Activated effector memory CD4-positive, alpha-beta T cell treated with anti-CD3 and anti-CD28 coated beads, Interleukin-2, amount 50 U/mL, for 16 hours (primary cell): Measurements from ENCODE around the gene PLEKHF1.
"Not testable (repeated sequence)": the region's sequence is repeated elsewhere in the genome, so short reads cannot be mapped to it uniquely, and the experiment has no call there.

Source experiments
- DNase-seq: peaks from one replicate; pipeline ENCODE4 v3.0.0-alpha.2; 2020

Gene PLEKHF1

GRCh38 chr19:29702963-29703320 is 37.7 kb downstream of the PLEKHF1 start:
- DNase-seq, result no peak

DNA sequence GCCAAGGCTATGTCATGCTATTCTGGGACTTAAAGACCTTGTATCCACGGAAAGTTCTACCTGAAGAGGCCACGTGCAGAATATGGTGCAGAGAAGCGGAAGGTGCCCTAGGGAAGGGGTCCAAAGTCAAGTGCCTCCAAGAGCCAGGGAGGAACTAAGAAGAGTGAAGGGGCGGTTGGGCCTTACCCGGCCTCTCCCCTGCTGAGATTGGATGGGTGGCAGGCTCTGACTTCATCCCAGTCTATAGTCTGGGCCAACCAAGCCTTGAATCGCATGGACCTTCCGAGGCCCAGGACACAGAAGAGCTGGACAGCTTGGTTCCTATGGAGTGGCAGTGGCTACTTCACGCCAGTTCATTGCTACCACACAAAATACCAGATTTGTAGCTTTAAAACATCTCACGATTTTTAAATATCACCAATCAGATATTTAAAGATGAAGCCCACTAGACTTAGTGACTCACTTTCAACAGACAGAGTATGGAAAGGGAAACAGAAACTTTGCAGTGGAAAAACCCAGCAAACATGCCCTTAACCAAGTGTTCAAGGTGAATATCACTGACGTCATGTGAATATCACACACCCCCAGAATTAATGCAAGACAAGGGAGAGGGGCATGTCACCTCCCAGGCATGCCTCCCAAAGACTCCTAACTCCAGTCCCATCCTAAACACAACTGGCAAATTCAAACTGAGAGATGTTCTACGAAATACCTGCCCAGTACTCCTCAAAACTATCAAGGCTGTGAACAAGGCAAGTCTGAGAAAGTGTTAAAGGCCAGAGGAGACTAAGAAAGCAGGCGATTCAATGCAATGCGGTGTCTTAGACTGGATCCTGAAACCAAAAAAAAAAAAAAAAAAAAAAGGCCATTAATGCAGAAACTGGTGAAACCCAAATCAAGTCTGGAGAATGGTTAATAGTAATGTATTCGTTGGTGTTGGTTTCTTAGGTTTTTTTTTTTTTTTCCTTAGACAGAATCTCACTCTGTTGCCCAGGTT is 39.6 kb downstream of the PLEKHF1 start:
- no peak for DNase-seq

- no peak for DNase-seq
Observed at GRCh38 chr19:29705706-29706105, 40.4 kb downstream of the PLEKHF1 start.

GRCh38 chr19:29706635-29707034 is 41.4 kb downstream of the PLEKHF1 start:
- DNase-seq, result no peak

DNA sequence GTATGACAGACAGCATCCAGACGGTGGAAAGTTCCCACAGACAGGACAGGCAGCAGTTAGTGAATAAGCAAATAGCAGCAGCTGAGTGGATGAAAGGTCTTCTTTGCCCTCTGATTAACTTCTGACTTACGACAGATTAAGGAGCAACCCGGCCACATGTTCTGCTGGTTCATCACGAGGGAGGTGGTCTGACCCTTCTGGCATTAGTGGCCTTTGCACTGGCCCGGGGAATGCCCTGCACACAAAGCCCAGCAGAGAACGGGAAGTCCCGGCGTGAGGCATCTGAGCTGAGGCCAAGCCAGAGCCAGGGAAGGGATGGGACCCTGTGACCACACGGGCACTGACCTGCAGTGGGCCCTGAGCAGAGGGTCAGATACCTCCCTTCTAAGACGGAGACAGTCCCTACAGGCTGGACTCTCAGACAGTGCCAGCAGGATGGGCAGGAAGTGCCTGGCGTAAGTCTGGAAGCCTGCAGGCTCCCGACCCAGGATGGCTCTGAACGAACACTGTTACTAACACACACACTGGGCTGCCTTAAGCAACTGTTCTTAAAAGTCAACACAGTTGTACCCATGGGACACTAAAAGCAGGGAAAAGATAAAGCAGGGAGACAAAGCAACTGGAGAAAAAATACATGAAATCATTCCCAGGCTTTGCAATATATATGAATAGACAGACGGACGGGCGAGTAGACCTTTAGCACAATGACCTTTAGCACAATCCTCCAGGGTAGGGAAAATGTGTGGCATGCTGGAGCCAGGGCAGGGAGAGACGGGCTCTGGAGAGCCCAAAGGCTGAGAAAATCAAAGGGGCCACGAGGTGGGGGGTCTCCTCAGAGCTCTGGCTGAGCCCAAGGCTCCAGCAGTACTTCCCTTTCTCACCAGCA is 43.5 kb downstream of the PLEKHF1 start:
- no peak for DNase-seq

DNA sequence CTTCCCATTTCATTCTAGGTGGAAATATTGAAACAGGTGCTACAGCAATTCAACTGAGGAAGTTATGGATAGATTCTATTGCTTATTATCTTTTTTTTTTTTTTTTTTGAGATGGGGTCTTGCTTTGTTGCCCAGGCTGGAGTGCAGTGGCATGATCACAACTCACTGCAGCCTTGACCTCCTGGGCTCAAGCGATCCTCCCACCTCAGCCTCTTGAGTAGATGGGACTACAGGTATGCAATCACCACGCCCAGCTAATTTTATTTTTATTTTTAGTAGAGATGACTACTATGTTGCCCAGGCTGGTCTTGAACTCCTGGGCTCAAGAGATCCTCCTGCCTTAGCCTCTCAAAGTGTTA is 44.2 kb downstream of the PLEKHF1 start:
- DNase-seq, result not testable (repeated sequence)

- no peak for DNase-seq
Observed at GRCh38 chr19:29711584-29712132, 46.4 kb downstream of the PLEKHF1 start.

DNA sequence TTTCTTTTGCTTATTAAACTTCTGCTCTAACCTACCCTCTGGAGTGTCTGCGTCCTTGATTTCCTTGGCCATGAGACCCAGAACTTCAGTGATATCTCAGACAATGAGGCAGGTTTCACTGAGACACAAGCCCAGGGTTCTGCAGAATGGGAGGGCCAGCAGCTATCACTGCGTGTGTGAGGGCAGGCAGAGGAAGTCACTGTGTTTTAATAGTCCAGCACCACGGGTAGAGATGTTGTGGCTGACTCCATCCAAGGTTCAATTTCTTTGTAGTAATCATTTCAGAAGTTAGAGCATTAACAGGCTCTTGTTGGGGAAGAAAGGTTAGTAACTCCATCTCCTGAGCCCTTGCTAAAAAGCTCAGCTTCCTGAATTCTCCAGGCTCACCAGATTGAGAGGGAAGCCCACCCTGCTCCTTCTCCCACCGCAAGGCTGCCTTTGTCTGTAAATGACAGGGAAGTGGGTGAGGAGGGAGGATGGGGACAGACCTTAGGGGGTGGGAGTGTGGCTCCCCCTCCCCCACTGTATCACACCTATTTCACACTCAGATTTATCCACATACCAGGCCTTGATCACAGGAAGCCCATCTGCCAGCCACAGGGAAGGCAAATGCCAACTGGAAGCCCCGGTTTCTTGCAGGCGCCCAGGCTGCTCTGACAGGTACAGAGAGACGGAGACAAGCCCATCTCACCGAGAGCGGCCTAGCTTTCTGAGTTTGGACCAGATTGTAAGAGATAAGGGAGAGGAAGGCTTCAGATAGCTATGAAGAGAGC is 47.7 kb downstream of the PLEKHF1 start:
- peak; percentile 64 for DNase-seq

- no peak for DNase-seq
Observed at GRCh38 chr19:29714371-29714952, 49.2 kb downstream of the PLEKHF1 start.

DNA sequence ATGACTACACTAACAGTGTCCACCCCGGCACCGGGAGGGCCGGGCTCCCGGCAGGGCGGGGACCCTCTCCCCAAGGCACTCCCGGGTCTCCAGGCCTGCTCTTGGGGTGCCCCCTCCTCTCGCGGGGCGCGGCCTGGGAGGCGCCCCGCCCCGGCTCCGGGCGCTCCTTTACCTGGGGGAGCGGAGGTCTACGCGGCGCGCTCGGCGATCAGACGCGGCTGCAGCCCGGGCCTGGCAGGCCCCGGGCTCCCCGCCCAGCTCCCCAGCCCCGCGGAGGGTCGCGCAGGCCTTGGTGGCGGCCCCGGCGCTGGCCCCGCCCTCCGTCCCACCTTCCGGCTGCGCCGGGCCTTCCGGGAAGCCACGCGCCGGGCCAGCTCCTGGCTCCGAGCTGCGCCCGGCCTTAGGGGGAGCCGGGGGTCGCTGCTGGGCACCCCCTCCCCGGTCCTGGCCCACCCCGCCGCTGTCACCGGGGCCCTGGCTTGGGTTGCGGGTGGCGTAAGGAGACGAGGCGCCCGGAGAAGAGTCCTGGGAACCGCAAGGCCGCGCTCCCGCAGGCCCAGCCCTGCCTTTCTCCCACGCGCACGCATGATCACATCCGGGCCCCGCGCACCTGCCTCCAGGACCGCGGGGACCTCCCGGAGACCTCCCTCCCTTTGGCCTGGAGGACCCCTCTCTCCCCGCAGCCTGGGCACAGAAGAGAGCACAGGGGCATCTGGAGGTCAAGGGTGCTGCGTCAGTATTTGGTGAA is 49.9 kb downstream of the PLEKHF1 start, which contains the start of gene C19orf12:
C19orf12 (minus strand) TSS at position 309 of the 748 bp plus-strand sequence. CDS start 6,848 bp downstream, outside the sequence.
- peak; percentile 85 for DNase-seq

GRCh38 chr19:29715701-29716581 is 50.7 kb downstream of the PLEKHF1 start:
- DNase-seq, result no peak

GRCh38 chr19:29717051-29717450 is 51.8 kb downstream of the PLEKHF1 start:
- no peak for DNase-seq

DNA sequence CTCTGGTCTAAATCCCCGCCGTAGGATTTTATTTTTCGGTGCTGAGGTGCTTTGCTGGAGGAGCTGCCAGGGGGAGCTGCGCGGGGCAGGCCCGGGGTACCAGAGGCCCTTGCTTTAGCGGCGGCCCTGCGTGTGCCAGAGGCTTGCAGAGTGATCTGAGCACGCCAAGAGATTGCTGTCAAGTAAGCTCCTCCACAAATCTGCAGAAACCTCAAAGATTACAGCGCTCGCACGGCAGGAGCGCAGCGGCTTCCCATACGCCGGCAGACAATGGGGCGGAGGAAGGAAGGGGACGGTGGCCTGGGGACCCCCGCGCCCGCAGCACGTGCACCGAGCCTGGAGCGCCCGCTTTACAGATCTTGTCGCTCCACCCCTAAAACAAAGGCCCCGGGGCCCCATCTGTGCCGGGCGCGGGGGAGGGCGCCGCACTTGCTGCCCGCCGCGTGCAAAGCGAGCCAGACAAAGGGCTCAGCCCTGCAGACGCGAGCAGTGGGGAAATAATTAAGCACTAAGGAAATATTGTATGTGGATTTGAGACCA is 58.9 kb downstream of the PLEKHF1 start:
- peak; percentile 71 for DNase-seq

- no peak for DNase-seq
Observed at GRCh38 chr19:29724746-29725145, 59.5 kb downstream of the PLEKHF1 start.
